Heart left ventricle (tissue), 16 donors: Measurements from ENCODE around the gene DRGX. TPM values are rescaled to one million over a fixed set of nuclear protein-coding genes. Genes with fewer than 3 reads are reported as not detected.

Experiments
- ATAC-seq, 4 donors: fragments of 200-7000 bp; cut with Tn5 transposase; one replicate each; pipeline ENCODE4 v1.9.1; 2020 to 2022; ENCODE audit warnings: moderate library complexity in 4 of 4, mild to moderate bottlenecking in 3 of 4, moderate number of reproducible peaks in 1 of 4
- DNase-seq, 5 donors: peaks; one replicate each; pipeline ENCODE4 v3.0.0-alpha.2; 2020
- H3K27ac ChIP-seq, 12 donors: fragments of 200-600 bp; sonication (generic) in 4 of 12; one replicate each; pipeline versions ENCODE4 v1.5.0 to v1.8.0; 2016 to 2022; ENCODE audit warnings: mild to moderate bottlenecking in 2 of 12
- H3K27me3 ChIP-seq, 9 donors: fragments of 200-600 bp; sonication (generic) in 2 of 9; one replicate each; pipeline versions ENCODE4 v1.5.1 to v1.8.0; 2016 to 2022; ENCODE audit warnings: mild to moderate bottlenecking in 3 of 9
- H3K36me3 ChIP-seq, 9 donors: fragments of 200-600 bp; sonication (generic) in 2 of 9; one replicate each; pipeline versions ENCODE4 v1.5.0 to v1.8.0; 2018 to 2022; ENCODE audit warnings: mild to moderate bottlenecking in 2 of 9
- H3K4me1 ChIP-seq, 12 donors: fragments of 200-600 bp; sonication (generic) in 4 of 12; one replicate each; pipeline versions ENCODE4 v1.5.0 to v1.8.0; 2016 to 2022; ENCODE audit warnings: mild to moderate bottlenecking in 3 of 12
- H3K4me3 ChIP-seq, 12 donors: fragments of 200-600 bp; sonication (generic) in 4 of 12; one replicate each; pipeline versions ENCODE4 v1.5.0 to v1.8.0; 2017 to 2022; ENCODE audit warnings: mild to moderate bottlenecking in 9 of 12, moderate library complexity in 4 of 12
- H3K9me3 ChIP-seq, 12 donors: fragments of 200-600 bp; sonication (generic) in 4 of 12; one replicate each; pipeline versions ENCODE4 v1.5.0 to v1.8.0; 2016 to 2022; ENCODE audit warnings: mild to moderate bottlenecking in 1 of 12
- POLR2A ChIP-seq, 2 donors: fragments of 450-650 bp; IDR thresholded peaks; one replicate each; pipeline ENCODE4 v1.6.1; 2017; ENCODE audit warnings: antibody characterized with exemption in 2 of 2, mild to moderate bottlenecking in 2 of 2, moderate library complexity in 2 of 2
- whole genome bisulfite sequencing, 4 donors: extraction: QIAGEN DNeasy Blood & Tissue Kit in 2 of 4; methylation state at CpG; one replicate each; pipeline versions ENCODE4 v1.1.5 to v1.1.7; 2013 to 2018; 5-methylcytosine and 5-hydroxymethylcytosine counted together
- intact Hi-C, 10 donors: fragments of 100-400 bp; cut with DNase I; formaldehyde crosslinking; loops; one replicate each; pipeline versions ENCODE4 v1.11.1 to v1.14.2; 2022
- polyA plus RNA-seq, 2 donors: library from polyadenylated mRNA; stranded (reverse); fragments of 200-250 nt; gene quantifications; one replicate each; pipeline ENCODE4 v1.2.3, GENCODE V29; 2013
- total RNA-seq, 9 donors: library from RNA; depleted of rRNA in 2 of 9; stranded (reverse); fragments of >200 nt in 2 of 9; fragmentation: NEBNext Ultra II Directional in 3 of 9; extraction: Animal tissue kit (Norgen Biotek cat#: 25700) in 3 of 9; gene quantifications; one replicate each; pipeline versions ENCODE4 v1.1.0 to v1.2.4, GENCODE V29; 2016 to 2023
- TF ChIP-seq, protein P1 (sequence below), 12 donors: fragments of 200-600 bp; sonication (generic) in 4 of 12; IDR thresholded peaks; one replicate each; pipeline versions ENCODE4 v1.5.0 to v1.8.0; 2018 to 2022; ENCODE audit warnings: antibody characterized with exemption in 12 of 12, mild to moderate bottlenecking in 5 of 12
- donor health status: ischemic (EF 13 %, LVEDD 7.1; RV severe dilation, severe dysfunction).
- donor health status: healthy with polysubstance abuse.
- donor health status: DM: no; HTN: yes; CAD: no.
- donor health status: DM: no; HTN: no; CAD: no.
- donor health status: ischemic (EF 25% LVEDD 6.9; RV normal size, moderate dysfunction).
- donor health status: ischemic (EF 25% LVEDD 5.7; RV mildly dilated, moderate dysfunction).
- donor health status: healthy.
- donor health status: DM: yes; HTN: yes; CAD: no.
- donor health status: ischemic (EF 35%, LVEDD 5.7; RV mildly dilated, moderate dysfunction).
- donor health status: nonischemic (EF 11% LVEDD 7.7; RV severe dilation, severe dysfunction).
- donor health status: DM: yes; HTN: yes; CAD: no.
- donor health status: PGD.
- donor health status: ischemic (EF 29% LVEDD 5.4; RV normal size, mild dysfunction).
- donor health status: nonischemic (EF 23%, LVEDD 6.1; RV moderate dilation, normal function).

Gene DRGX
- total and polyA plus RNA-seq, 11 donors: not detected

- no peaks in the 10 kb centered on the region for H3K27me3 ChIP-seq
- H3K4me1 ChIP-seq: no peaks in the 10 kb centered on the region
- no peaks in the 10 kb centered on the region for H3K36me3 ChIP-seq
- no peak for DNase-seq
- peaks cover 0 to 12% (median 5%) of the 10 kb centered on the region in 12 donors for H3K9me3 ChIP-seq
- no peak overlapping the region for H3K4me3 ChIP-seq
- no peak overlapping the region for H3K27ac ChIP-seq
- intact Hi-C loops: no loop called here
- TF ChIP-seq, protein P1, sequence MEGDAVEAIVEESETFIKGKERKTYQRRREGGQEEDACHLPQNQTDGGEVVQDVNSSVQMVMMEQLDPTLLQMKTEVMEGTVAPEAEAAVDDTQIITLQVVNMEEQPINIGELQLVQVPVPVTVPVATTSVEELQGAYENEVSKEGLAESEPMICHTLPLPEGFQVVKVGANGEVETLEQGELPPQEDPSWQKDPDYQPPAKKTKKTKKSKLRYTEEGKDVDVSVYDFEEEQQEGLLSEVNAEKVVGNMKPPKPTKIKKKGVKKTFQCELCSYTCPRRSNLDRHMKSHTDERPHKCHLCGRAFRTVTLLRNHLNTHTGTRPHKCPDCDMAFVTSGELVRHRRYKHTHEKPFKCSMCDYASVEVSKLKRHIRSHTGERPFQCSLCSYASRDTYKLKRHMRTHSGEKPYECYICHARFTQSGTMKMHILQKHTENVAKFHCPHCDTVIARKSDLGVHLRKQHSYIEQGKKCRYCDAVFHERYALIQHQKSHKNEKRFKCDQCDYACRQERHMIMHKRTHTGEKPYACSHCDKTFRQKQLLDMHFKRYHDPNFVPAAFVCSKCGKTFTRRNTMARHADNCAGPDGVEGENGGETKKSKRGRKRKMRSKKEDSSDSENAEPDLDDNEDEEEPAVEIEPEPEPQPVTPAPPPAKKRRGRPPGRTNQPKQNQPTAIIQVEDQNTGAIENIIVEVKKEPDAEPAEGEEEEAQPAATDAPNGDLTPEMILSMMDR (IDR thresholded peaks at IDR 0.05): no peak
- TF ChIP-seq POLR2A (IDR thresholded peaks at IDR 0.05): no peak
- WGBS, 4 donors: 90 to 95% (median 92%) methylated on average over 4 of the region's 4 CpGs
- ATAC-seq: no peak
Measured at GRCh38 chr10:49349390-49349789, 46.5 kb downstream of the DRGX start.

DNA sequence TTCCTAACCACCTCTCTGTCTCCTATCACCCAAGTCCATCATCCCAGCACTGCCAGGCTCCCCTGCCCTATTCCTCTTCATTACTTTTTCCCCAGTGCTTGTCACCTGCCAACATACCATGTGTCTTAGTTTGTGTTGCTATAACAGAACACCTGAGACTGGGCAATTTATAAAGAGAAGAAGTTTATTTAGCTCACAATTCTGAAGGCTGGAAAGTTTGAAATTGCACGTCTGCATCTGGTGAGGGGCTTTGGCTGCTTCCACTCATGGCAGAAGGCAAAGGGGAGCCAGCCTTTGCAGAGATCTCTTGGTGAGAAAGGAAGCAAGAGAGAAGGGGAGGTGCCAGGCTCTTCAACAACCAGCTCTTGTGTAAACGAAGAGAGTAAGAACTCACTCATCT is 47.3 kb downstream of the DRGX start:
- TF ChIP-seq, protein P1 (IDR thresholded peaks at IDR 0.05): no peak
- no peak for TF ChIP-seq POLR2A (IDR thresholded peaks at IDR 0.05)
- H3K27ac ChIP-seq: no peak overlapping the region
- ATAC-seq (no peak), DNase-seq (no peak)
- no peaks in the 10 kb centered on the region for H3K36me3 ChIP-seq
- 75 to 82% (median 77%) methylated on average over 2 of the region's 2 CpGs for WGBS, 4 donors
- no peaks in the 10 kb centered on the region for H3K27me3 ChIP-seq
- H3K4me3 ChIP-seq: no peak overlapping the region
- intact Hi-C loops: no loop called here
- H3K4me1 ChIP-seq: no peaks in the 10 kb centered on the region
- peaks cover 0 to 12% (median 5%) of the 10 kb centered on the region in 12 donors for H3K9me3 ChIP-seq

DNA sequence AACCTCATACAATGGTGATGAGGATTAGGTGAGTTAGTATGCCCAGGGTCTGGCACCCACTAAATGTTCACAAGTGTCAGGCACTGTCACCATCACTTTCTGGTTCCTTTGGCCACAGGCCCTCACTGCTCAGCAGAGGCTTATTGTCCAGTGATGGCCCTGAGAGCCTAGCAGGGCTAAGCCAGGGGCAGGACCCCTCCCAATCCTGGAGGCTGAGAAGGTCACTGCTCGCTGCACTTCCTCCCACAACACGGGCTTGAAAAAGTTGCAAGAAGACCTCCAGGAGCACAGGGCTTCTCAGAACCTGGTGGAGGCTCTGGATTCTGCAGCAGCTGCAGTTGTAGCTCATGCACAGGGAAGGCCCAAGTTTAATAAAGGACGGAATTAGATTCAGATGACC is 48.1 kb downstream of the DRGX start:
- TF ChIP-seq, protein P1 (IDR thresholded peaks at IDR 0.05): no peak
- TF ChIP-seq POLR2A (IDR thresholded peaks at IDR 0.05): no peak
- Histone ChIP-seq H3K36me3 (no peaks in the 10 kb centered on the region), H3K9me3 (peaks cover 0 to 12% (median 5%) of the 10 kb centered on the region in 12 donors), H3K27me3 (no peaks in the 10 kb centered on the region), H3K27ac (no peak overlapping the region), H3K4me1 (no peaks in the 10 kb centered on the region), H3K4me3 (no peak overlapping the region)
- ATAC-seq (no peak), DNase-seq (no peak)
- 78 to 94% (median 87%) methylated on average over 3 of the region's 3 CpGs for WGBS, 4 donors
- intact Hi-C loops: no loop called here

DNA sequence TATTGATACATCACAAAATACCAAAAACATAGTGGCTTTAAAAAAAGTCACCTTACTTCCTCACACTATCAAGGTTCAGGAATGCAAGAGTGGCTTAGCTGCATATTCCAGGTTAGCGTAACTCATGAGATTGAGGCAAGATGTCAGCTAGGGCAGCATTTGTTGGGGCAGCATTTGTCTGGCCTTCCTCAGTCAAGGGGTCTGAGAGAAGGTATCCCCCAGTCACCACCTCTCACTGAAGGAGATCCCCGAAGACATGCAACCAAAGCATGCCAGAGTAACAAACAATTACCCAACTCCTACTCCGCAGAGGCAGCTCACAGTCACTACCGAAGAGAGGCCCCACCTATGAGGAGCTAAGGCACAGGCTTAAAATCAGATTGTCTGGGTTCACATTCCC is 48.5 kb downstream of the DRGX start:
- TF ChIP-seq, protein P1 (IDR thresholded peaks at IDR 0.05): no peak
- TF ChIP-seq POLR2A (IDR thresholded peaks at IDR 0.05): no peak
- Histone ChIP-seq H3K27me3 (no peaks in the 10 kb centered on the region), H3K4me3 (no peak overlapping the region), H3K4me1 (no peaks in the 10 kb centered on the region), H3K9me3 (peaks cover 0 to 12% (median 5%) of the 10 kb centered on the region in 12 donors), H3K36me3 (no peaks in the 10 kb centered on the region), H3K27ac (no peak overlapping the region)
- no peak for ATAC-seq
- no peak for DNase-seq
- intact Hi-C loops: no loop called here
- 89 to 97% (median 93%) methylated on average over 3 to 4 of the region's 4 CpGs for WGBS, 4 donors
